Esophagus squamous epithelium (tissue), 5 donors: ENCODE measurements around the gene DCAF8. TPM values are rescaled to one million over a fixed set of nuclear protein-coding genes. Genes with fewer than 3 reads are reported as not detected.
A peak's percentile ranks its signal among the peaks of the same experiment; 100 is the strongest.

Source experiments
- DNase-seq: peaks from one replicate; lab custom pipeline; 2025; lab: John Stamatoyannopoulos, UW
- H3K27ac ChIP-seq, 4 donors: fragments of 200-600 bp; sonication (generic); one replicate each; pipeline ENCODE4 v1.5.1; 2016 to 2019; ENCODE audit warnings: mild to moderate bottlenecking in 1 of 4
- H3K27me3 ChIP-seq, 4 donors: fragments of 200-600 bp; sonication (generic); 1 replicate in 3 of 4; 2 replicates in 1 of 4; pipeline versions ENCODE4 v1.5.1 to v1.6.0; 2017 to 2021; ENCODE audit warnings: antibody characterized with exemption in 1 of 4
- H3K36me3 ChIP-seq, 3 donors: fragments of 200-600 bp; sonication (generic); one replicate each; pipeline ENCODE4 v1.5.1; 2016 to 2019
- H3K4me1 ChIP-seq, 3 donors: fragments of 200-600 bp; sonication (generic); one replicate each; pipeline ENCODE4 v1.5.1; 2017 to 2019
- H3K4me3 ChIP-seq, 4 donors: fragments of 200-600 bp; sonication (generic); 1 replicate in 3 of 4; 2 replicates in 1 of 4; pipeline ENCODE4 v1.5.1; 2016 to 2019; ENCODE audit warnings: mild to moderate bottlenecking in 2 of 4, moderate library complexity in 1 of 4
- H3K9me3 ChIP-seq, 3 donors: fragments of 200-600 bp; sonication (generic); one replicate each; pipeline ENCODE4 v1.5.1; 2016 to 2019
- POLR2A ChIP-seq, 4 donors: fragments of 450-650 bp; IDR thresholded peaks; one replicate each; pipeline ENCODE4 v1.6.1; 2017; ENCODE audit warnings: antibody characterized with exemption in 4 of 4, mild to moderate bottlenecking in 4 of 4, moderate library complexity in 3 of 4
- WGBS, 2 donors: methylation state at CpG; one replicate each; pipeline ENCODE4 v1.1.5; 2018; 5-methylcytosine and 5-hydroxymethylcytosine counted together
- intact Hi-C: fragments of 100-400 bp; cut with DNase I; formaldehyde crosslinking; loops from one replicate; pipeline ENCODE4 v1.15.0; 2022
- total RNA-seq, 4 donors: library from RNA; depleted of rRNA; stranded (reverse); fragments of >200 nt; gene quantifications; one replicate each; pipeline ENCODE4 v1.1.0, GENCODE V29; 2016
- TF ChIP-seq, protein P1 (sequence below), 6 experiments: fragments of 450-650 bp in 4 of 6; fragments of 200-600 bp in 2 of 6; sonication (generic) in 2 of 6; IDR thresholded peaks; one replicate each; pipeline ENCODE4 v1.5.1; 2016 to 2019; ENCODE audit warnings: antibody characterized with exemption in 6 of 6, mild to moderate bottlenecking in 4 of 6, moderate library complexity in 4 of 6
- donor health status: DM: yes; HTN: yes; CAD: no.

The DCAF8 gene
- total RNA-seq, 4 donors from 2014 or later = 54.0 to 139 (median 58.6) TPM

GRCh38 chr1:160207118-160207650 is 55.2 kb downstream of the DCAF8 start:
- Histone ChIP-seq H3K4me3 (peak overlapping the region in 1 of 4 donors; percentile 75), H3K36me3 (peaks cover 5 to 50% (median 14%) of the 10 kb centered on the region in 3 donors), H3K27me3 (no peaks in the 10 kb centered on the region), H3K9me3 (no peaks in the 10 kb centered on the region), H3K4me1 (peaks cover 42 to 72% (median 56%) of the 10 kb centered on the region in 3 donors), H3K27ac (peak overlapping the region; percentile 95 to 97 (median 96))
- intact Hi-C loops = loop anchor here (5.0 kb wide), 1 partner anchor 105 kb away; no protein-coding TSS in a partner anchor
- WGBS, 2 donors = 74 to 81% methylated on average over 4 of the region's 4 CpGs
- no peak for DNase-seq
- no peak for TF ChIP-seq POLR2A (IDR thresholded peaks at IDR 0.05)
- TF ChIP-seq, protein P1, sequence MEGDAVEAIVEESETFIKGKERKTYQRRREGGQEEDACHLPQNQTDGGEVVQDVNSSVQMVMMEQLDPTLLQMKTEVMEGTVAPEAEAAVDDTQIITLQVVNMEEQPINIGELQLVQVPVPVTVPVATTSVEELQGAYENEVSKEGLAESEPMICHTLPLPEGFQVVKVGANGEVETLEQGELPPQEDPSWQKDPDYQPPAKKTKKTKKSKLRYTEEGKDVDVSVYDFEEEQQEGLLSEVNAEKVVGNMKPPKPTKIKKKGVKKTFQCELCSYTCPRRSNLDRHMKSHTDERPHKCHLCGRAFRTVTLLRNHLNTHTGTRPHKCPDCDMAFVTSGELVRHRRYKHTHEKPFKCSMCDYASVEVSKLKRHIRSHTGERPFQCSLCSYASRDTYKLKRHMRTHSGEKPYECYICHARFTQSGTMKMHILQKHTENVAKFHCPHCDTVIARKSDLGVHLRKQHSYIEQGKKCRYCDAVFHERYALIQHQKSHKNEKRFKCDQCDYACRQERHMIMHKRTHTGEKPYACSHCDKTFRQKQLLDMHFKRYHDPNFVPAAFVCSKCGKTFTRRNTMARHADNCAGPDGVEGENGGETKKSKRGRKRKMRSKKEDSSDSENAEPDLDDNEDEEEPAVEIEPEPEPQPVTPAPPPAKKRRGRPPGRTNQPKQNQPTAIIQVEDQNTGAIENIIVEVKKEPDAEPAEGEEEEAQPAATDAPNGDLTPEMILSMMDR (IDR thresholded peaks at IDR 0.05) = no peak

GRCh38 chr1:160206421-160207117 is 55.8 kb downstream of the DCAF8 start:
- 38 to 45% methylated on average over 9 of the region's 9 CpGs for WGBS, 2 donors
- DNase-seq = no peak
- intact Hi-C loops = loop anchor here (5.0 kb wide), 1 partner anchor 104 kb away; no protein-coding TSS in a partner anchor

DNA sequence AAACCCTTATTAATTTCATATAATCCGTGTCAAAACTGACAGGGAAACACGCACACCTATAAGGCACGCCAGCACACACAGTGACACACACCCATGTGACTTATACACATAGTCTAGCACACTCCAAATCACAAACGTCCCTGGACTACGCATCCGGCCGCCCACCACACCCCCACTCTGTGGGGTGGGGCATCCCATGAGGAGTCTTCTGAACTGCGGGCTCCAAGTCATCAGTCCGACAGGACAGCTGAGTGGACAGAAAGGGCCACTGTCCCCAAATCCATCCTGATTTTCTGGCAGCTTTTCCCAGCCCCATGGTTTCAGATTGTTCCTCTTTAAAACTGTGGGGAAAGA is 56.3 kb downstream of the DCAF8 start:
- H3K27ac ChIP-seq = peak overlapping the region; percentile 95 to 97 (median 96)
- H3K27me3 ChIP-seq = no peaks in the 10 kb centered on the region
- no peak for TF ChIP-seq POLR2A (IDR thresholded peaks at IDR 0.05)
- TF ChIP-seq, protein P1 (IDR thresholded peaks at IDR 0.05) = no peak
- peaks cover 42 to 69% (median 56%) of the 10 kb centered on the region in 3 donors for H3K4me1 ChIP-seq
- peak overlapping the region; percentile 75 to 97 (median 95) for H3K4me3 ChIP-seq
- no peak for DNase-seq
- peaks cover 0 to 38% (median 14%) of the 10 kb centered on the region in 3 donors for H3K36me3 ChIP-seq
- intact Hi-C loops = loop anchor here (5.0 kb wide), 1 partner anchor 104 kb away; no protein-coding TSS in a partner anchor
- WGBS, 2 donors = 3 to 7% methylated on average over 8 to 9 of the region's 9 CpGs
- H3K9me3 ChIP-seq = no peaks in the 10 kb centered on the region

More at GRCh38 chr1:160206421-160207117, 55.8 kb downstream of the DCAF8 start:
- peak overlapping the region; percentile 75 to 97 (median 95) for H3K4me3 ChIP-seq
- H3K4me1 ChIP-seq = peaks cover 42 to 72% (median 56%) of the 10 kb centered on the region in 3 donors
- TF ChIP-seq POLR2A (IDR thresholded peaks at IDR 0.05) = no peak
- TF ChIP-seq, protein P1 (IDR thresholded peaks at IDR 0.05) = no peak
- H3K36me3 ChIP-seq = peaks cover 0 to 43% (median 14%) of the 10 kb centered on the region in 3 donors
- no peaks in the 10 kb centered on the region for H3K9me3 ChIP-seq
- peak overlapping the region; percentile 95 to 97 (median 96) for H3K27ac ChIP-seq
- no peaks in the 10 kb centered on the region for H3K27me3 ChIP-seq

DNA sequence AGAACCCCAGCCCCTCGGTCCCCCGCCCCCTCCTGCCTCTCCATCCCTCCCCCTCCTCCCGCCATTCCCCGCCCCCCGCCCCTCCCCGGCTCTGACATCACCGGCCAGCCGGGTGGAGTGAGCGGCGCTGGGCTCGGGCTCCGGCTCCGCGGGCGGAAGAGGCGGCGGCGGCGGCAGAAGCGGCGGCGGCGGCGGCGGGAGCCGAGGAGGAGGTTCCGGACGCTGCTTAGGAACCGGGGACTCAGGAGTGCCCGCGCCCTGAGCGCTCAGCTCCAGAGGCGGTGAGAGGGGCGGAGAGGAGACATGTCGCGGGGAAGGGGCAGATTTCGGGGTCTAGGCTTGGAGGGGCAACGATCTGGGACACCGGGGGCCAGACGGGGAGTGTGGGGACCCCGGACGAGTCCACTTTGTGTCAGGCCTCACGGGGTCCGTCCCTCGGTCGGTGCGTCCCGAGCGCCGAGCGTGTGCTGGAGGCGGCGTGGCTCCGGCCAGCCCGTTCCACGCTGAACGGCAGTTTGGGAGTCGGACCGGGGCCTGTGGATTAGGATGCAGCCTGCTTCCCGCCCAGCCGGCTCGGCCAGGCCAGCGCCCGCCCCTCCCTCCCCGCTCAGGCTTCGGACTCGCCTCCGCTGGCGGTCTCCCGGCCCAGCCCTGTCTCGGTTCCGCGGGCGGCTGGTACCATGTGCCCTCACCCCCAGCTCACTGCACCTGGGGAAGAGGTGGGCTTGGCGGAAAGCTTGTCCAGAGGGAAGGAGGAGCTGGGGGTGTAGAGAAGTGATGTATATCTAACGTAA is 56.9 kb downstream of the DCAF8 start, which contains the start of gene PEA15:
Gene PEA15 (plus strand): TSS at position 143 of the 794 bp plus-strand sequence. CDS start 6,161 bp downstream, outside the sequence.
- Histone ChIP-seq H3K27me3 (no peaks in the 10 kb centered on the region), H3K27ac (peak within 1 kb of the TSS; percentile 95 to 97 (median 96)), H3K4me3 (peak within 1 kb of the TSS; percentile 75 to 97 (median 95)), H3K4me1 (peaks cover 39 to 63% (median 51%) of the 10 kb centered on the region in 3 donors), H3K9me3 (no peaks in the 10 kb centered on the region), H3K36me3 (peaks cover 0 to 32% (median 14%) of the 10 kb centered on the region in 3 donors)
- TF ChIP-seq POLR2A (IDR thresholded peaks at IDR 0.05) = peak in 3 of 4 donors; percentile 29 to 83 (median 70)
- TF ChIP-seq, protein P1 (IDR thresholded peaks at IDR 0.05) = peak in 1 of 6 experiments; percentile 7
- no peak for DNase-seq
- intact Hi-C loops = loop anchor here (5.0 kb wide), 1 partner anchor 103 kb away; no protein-coding TSS in a partner anchor
- 0% methylated on average over 2 to 6 of the region's 76 CpGs for WGBS, 2 donors
